CMK (cell line): ENCODE data around the gene ENPP6.
"Not testable (repeated sequence)": the region's sequence is repeated elsewhere in the genome, so short reads cannot be mapped to it uniquely, and the experiment has no call there.

Experiments
- DNase-seq: peaks from one replicate; pipeline ENCODE4 v3.0.0-alpha.2; 2010; ENCODE audit warnings: low read depth

ENPP6 gene

GRCh38 chr4:184061582-184061981 lies 156.1 kb downstream of the ENPP6 start:
- no peak for DNase-seq

- DNase-seq: no peak
These were observed 158.6 kb downstream of the ENPP6 start for GRCh38 chr4:184059099-184059498.

- DNase-seq: no peak
These were observed 159.6 kb downstream of the ENPP6 start for GRCh38 chr4:184058026-184058425.

GRCh38 chr4:184056877-184057276 lies 160.8 kb downstream of the ENPP6 start:
- no peak for DNase-seq

GRCh38 chr4:184053434-184053833 lies 164.2 kb downstream of the ENPP6 start:
- DNase-seq: no peak

- DNase-seq: no peak
These were observed 165.1 kb downstream of the ENPP6 start for GRCh38 chr4:184052616-184053015.

GRCh38 chr4:184051262-184051661 lies 166.4 kb downstream of the ENPP6 start:
- DNase-seq: not testable (repeated sequence)

- no peak for DNase-seq
These were observed 171.5 kb downstream of the ENPP6 start for GRCh38 chr4:184046148-184046547.

GRCh38 chr4:184041156-184041555 lies 176.5 kb downstream of the ENPP6 start:
- no peak for DNase-seq

- no peak for DNase-seq
These were observed 177.7 kb downstream of the ENPP6 start for GRCh38 chr4:184039963-184040383.
